Natural killer cell (primary cell): ENCODE results near the gene RAMACL. TPM values are rescaled to one million over a fixed set of nuclear protein-coding genes. Genes with fewer than 3 reads are reported as not detected.

Source experiments
- ATAC-seq, 3 donors: fragments of 150-1000 bp in 2 of 3; fragments of 200-7000 bp in 1 of 3; cut with Tn5 transposase; 1 replicate in 1 of 3; 2 replicates in 2 of 3; pipeline ENCODE4 v1.10.0; 2021; ENCODE audit warnings: mild to moderate bottlenecking in 2 of 3, moderate library complexity in 2 of 3
- DNase-seq, 2 donors: peaks; one replicate each; pipeline versions ENCODE4 v3.0.0 to v3.0.0-alpha.2; 2013 to 2021; ENCODE audit warnings: mixed read lengths in 1 of 2
- H3K27ac ChIP-seq: one replicate; pipeline ENCODE4 v1.5.1; 2013; ENCODE audit warnings: mild to moderate bottlenecking, low read length
- H3K27me3 ChIP-seq: one replicate; pipeline ENCODE4 v1.6.1; 2013; ENCODE audit warnings: low read length; ENCODE audit not compliant: control insufficient read depth, insufficient read depth
- H3K36me3 ChIP-seq: one replicate; pipeline ENCODE4 v1.6.1; 2013; ENCODE audit warnings: low read length; ENCODE audit not compliant: control insufficient read depth, insufficient read depth
- H3K4me1 ChIP-seq: one replicate; pipeline ENCODE4 v1.6.1; 2013; ENCODE audit warnings: low read length; ENCODE audit not compliant: control insufficient read depth, insufficient read depth
- H3K4me3 ChIP-seq: one replicate; pipeline ENCODE4 v1.5.1; 2013; ENCODE audit warnings: low read length
- H3K9me3 ChIP-seq: one replicate; pipeline ENCODE4 v1.6.1; 2013; ENCODE audit warnings: low read length; ENCODE audit not compliant: control insufficient read depth, insufficient read depth
- H3K27ac Mint-ChIP-seq, 2 donors: one replicate each; pipeline ENCODE4 v1.8.0; 2022; ENCODE audit warnings: mild to moderate bottlenecking in 2 of 2, mixed read lengths in 2 of 2, moderate library complexity in 1 of 2
- H3K27me3 Mint-ChIP-seq, 2 donors: one replicate each; pipeline ENCODE4 v1.8.0; 2022; ENCODE audit warnings: low read depth in 2 of 2, mixed read lengths in 2 of 2
- H3K36me3 Mint-ChIP-seq: one replicate; pipeline ENCODE4 v1.8.0; 2022; ENCODE audit warnings: mixed read lengths
- H3K4me1 Mint-ChIP-seq, 2 donors: one replicate each; pipeline ENCODE4 v1.8.0; 2022; ENCODE audit warnings: mixed read lengths in 2 of 2
- H3K4me3 Mint-ChIP-seq: one replicate; pipeline ENCODE4 v1.8.0; 2022; ENCODE audit warnings: mild to moderate bottlenecking, moderate library complexity, mixed read lengths
- H3K9me3 Mint-ChIP-seq, 2 donors: one replicate each; pipeline ENCODE4 v1.8.0; 2022; ENCODE audit warnings: mixed read lengths in 2 of 2
- CTCF ChIP-seq: fragments of 200-600 bp; IDR thresholded peaks from one replicate; pipeline ENCODE4 v1.8.0; 2022; ENCODE audit warnings: antibody characterized with exemption
- WGBS: methylation state at CpG from one replicate; pipeline ENCODE4 v1.1.7; 2013; ENCODE audit warnings: missing lambda C conversion rate; ENCODE audit not compliant: insufficient coverage; 5-methylcytosine and 5-hydroxymethylcytosine counted together
- intact Hi-C: fragments of 100-400 bp; cut with micrococcal nuclease; formaldehyde crosslinking; loops from one replicate; pipeline ENCODE4 v1.14.2; 2022
- total RNA-seq, 4 donors: library from RNA; stranded (reverse); fragments of 120-200 nt in 1 of 4; gene quantifications; one replicate each; pipeline versions ENCODE4 v1.2.3 to v1.2.4, GENCODE V29; 2013 to 2022

Gene RAMACL
- total RNA-seq, 3 donors from 2014 or later (not counting 1 experiment from before 2014, with no cell fraction given), result 0.68 to 5.6 (median 1.1) TPM

GRCh38 chr6:166591961-166592520 lies 5.6 kb upstream of the RAMACL start:
- no peaks in the 10 kb centered on the region for H3K36me3 ChIP-seq
- H3K4me1 ChIP-seq, result peaks cover 20% of the 10 kb centered on the region
- Mint-ChIP-seq H3K4me3 (no peak overlapping the region), H3K27me3 (peaks cover 14 to 19% of the 10 kb centered on the region in 2 donors), H3K9me3 (no peaks in the 10 kb centered on the region), H3K36me3 (no peaks in the 10 kb centered on the region), H3K4me1 (peaks cover 0 to 19% of the 10 kb centered on the region in 2 donors), H3K27ac (no peak overlapping the region)
- no peaks in the 10 kb centered on the region for H3K9me3 ChIP-seq
- H3K4me3 ChIP-seq, result no peak overlapping the region
- no peak for DNase-seq
- H3K27ac ChIP-seq, result no peak overlapping the region
- H3K27me3 ChIP-seq, result no peaks in the 10 kb centered on the region
- WGBS, result 92% methylated on average over 7 of the region's 7 CpGs
- no peak for ATAC-seq
- no peak for TF ChIP-seq CTCF
- intact Hi-C loops, result no loop called here

- H3K4me3 Mint-ChIP-seq, result no peak overlapping the region
- intact Hi-C loops, result no loop called here
- WGBS, result 90% methylated on average over 11 of the region's 11 CpGs
- no peaks in the 10 kb centered on the region for H3K9me3 ChIP-seq
- H3K4me1 ChIP-seq, result peaks cover 23% of the 10 kb centered on the region
- H3K27me3 ChIP-seq, result no peaks in the 10 kb centered on the region
- H3K36me3 Mint-ChIP-seq, result no peaks in the 10 kb centered on the region
- ATAC-seq (no peak), DNase-seq (no peak)
- H3K27ac Mint-ChIP-seq, result no peak overlapping the region
- no peak overlapping the region for H3K27ac ChIP-seq
- TF ChIP-seq CTCF, result no peak
- peaks cover 0 to 22% of the 10 kb centered on the region in 2 donors for H3K4me1 Mint-ChIP-seq
- H3K9me3 Mint-ChIP-seq, result no peaks in the 10 kb centered on the region
- peaks cover 7 to 14% of the 10 kb centered on the region in 2 donors for H3K27me3 Mint-ChIP-seq
- H3K36me3 ChIP-seq, result no peaks in the 10 kb centered on the region
- H3K4me3 ChIP-seq, result no peak overlapping the region
These were observed 4.5 kb upstream of the RAMACL start for GRCh38 chr6:166591026-166591425.

- DNase-seq (no peak), ATAC-seq (no peak)
- H3K9me3 Mint-ChIP-seq, result no peaks in the 10 kb centered on the region
- intact Hi-C loops, result no loop called here
- no peaks in the 10 kb centered on the region for H3K9me3 ChIP-seq
- peaks cover 0 to 11% of the 10 kb centered on the region in 2 donors for H3K27me3 Mint-ChIP-seq
- no peaks in the 10 kb centered on the region for H3K36me3 ChIP-seq
- 85% methylated on average over 7 of the region's 8 CpGs for WGBS
- H3K27ac ChIP-seq, result no peak overlapping the region
- H3K27me3 ChIP-seq, result no peaks in the 10 kb centered on the region
- no peak overlapping the region for H3K4me3 ChIP-seq
- no peak overlapping the region for H3K27ac Mint-ChIP-seq
- H3K4me3 Mint-ChIP-seq, result no peak overlapping the region
- H3K36me3 Mint-ChIP-seq, result no peaks in the 10 kb centered on the region
- peaks cover 0 to 22% of the 10 kb centered on the region in 2 donors for H3K4me1 Mint-ChIP-seq
- no peak for TF ChIP-seq CTCF
- peaks cover 23% of the 10 kb centered on the region for H3K4me1 ChIP-seq
These were observed 3.5 kb upstream of the RAMACL start for GRCh38 chr6:166589786-166590574.
